GM19193 (cell line): ENCODE results near the gene EPN1.

Experiments used
- POLR2A ChIP-seq: IDR thresholded peaks from 4 replicates; pipeline ENCODE4 v1.6.1; 2011; ENCODE audit not compliant: insufficient read depth, insufficient read length; ENCODE audit errors: extremely low read depth

EPN1 gene

GRCh38 chr19:55697069-55697440 lies 22.0 kb downstream of the EPN1 start:
- no peak for TF ChIP-seq POLR2A

DNA sequence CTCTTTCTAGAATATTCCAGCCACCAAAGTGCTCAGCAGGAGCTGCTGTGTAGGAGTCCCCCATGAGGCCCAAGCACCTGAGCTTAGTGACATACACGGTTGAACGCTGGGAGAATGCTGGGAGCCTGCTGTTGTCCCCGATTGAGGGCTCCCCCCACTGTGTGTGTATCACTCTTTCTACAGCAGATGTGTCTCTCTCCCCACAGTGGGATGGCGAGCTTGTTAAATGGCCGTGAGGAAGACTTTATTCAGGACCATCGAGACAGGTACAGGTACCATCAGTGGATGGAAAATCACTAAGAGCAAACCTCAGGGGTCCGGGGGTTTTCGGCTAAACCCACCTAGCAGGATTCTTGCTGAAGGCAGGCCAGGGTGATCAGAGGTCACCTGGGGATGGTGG lies 22.7 kb downstream of the EPN1 start:
- TF ChIP-seq POLR2A, result no peak

DNA sequence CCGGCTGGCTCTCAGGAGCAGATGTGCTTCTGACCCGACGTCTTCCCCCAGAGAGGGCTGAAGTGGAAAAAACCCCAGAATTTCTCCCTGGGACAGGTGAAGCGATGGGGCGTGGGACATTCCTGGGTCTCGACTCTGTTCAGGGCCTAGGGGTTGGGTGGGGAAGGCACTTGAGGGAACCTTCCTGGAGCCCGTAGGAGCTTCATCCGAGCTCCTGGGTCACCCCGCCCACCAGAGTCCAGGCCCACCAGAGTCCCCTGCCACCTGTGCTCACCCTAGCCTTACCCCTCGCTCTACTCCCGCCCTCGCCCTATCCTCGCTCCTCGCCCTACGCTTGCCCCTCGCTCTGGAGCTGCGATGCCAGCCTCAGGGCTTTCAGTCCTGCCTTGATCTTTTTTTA lies 23.2 kb downstream of the EPN1 start:
- TF ChIP-seq POLR2A, result no peak

GRCh38 chr19:55699221-55699620 lies 24.2 kb downstream of the EPN1 start:
- no peak for TF ChIP-seq POLR2A

- no peak for TF ChIP-seq POLR2A
These were observed 25.8 kb downstream of the EPN1 start for GRCh38 chr19:55700813-55701212.

DNA sequence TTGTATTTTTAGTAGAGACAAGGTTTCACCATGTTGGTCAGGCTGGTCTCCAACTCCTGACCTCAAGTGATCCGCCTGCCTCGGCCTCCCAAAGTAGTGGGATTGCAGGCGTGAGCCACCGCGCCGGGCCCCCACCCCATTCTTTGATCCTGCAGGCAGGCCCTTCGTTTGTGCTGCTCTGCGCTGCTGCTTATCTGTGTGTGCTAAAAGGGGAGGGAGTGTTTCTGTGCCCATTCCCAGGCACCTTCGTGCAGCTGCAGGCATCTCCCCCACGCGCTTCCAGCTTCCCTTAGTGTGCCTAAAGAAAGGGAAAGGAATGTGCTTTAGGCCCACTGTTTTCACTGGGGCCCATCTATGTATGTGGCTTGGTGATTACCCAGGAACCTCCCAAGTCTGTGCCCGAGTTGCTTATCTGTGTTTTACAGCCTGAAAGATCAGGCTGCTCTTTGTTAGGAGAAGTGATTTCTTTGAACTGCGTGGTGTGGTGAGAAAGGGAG lies 27.2 kb downstream of the EPN1 start:
- no peak for TF ChIP-seq POLR2A

DNA sequence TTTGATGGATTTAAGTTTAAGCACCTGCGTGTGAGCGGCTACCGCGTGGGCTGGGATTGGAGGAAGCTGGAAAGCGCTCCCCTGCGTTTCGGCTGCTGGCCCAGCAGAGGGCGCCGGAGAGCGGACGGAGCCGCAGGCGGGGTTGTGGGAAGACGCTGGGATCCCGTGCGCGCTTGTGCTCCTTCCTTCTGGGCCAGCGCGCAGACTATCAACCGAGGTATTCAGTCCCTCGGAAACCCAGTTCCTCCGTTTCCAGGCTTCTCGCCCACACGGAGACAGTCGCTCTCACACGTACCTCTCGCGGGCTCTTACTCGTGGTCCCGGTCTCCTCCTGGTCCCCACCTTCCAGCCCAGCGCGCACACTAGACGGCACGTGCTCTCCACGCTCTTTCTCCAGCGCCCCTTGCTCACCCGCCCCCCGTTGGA lies 28.8 kb downstream of the EPN1 start:
- no peak for TF ChIP-seq POLR2A

- TF ChIP-seq POLR2A, result no peak
These were observed 29.6 kb downstream of the EPN1 start for GRCh38 chr19:55704494-55705245.

GRCh38 chr19:55705972-55706371 lies 30.9 kb downstream of the EPN1 start:
- TF ChIP-seq POLR2A, result no peak

- no peak for TF ChIP-seq POLR2A
These were observed 36.7 kb downstream of the EPN1 start for GRCh38 chr19:55711719-55712118.

GRCh38 chr19:55712804-55713631 lies 38.0 kb downstream of the EPN1 start:
- TF ChIP-seq POLR2A, result no peak

DNA sequence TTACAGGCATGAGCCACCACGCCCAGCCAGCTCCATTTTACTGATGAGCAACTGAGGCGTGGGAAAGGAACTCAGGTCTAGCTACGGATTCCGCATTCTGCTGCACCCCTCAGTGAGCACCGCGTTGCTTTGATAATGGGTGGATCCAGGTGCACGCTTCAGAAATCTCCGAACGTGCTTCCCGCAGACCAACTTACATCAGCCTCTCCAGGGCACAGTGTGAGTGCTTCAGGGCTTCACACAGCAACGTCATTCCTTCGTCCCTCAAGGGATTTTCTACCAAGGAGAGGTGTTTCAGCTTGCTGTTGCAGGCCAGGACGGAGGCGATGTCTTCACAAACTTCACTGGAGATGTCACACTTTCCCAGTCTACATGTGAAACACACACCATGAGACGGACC lies 41.5 kb downstream of the EPN1 start:
- TF ChIP-seq POLR2A, result no peak

- TF ChIP-seq POLR2A, result no peak
These were observed 42.2 kb downstream of the EPN1 start for GRCh38 chr19:55717251-55717650.

DNA sequence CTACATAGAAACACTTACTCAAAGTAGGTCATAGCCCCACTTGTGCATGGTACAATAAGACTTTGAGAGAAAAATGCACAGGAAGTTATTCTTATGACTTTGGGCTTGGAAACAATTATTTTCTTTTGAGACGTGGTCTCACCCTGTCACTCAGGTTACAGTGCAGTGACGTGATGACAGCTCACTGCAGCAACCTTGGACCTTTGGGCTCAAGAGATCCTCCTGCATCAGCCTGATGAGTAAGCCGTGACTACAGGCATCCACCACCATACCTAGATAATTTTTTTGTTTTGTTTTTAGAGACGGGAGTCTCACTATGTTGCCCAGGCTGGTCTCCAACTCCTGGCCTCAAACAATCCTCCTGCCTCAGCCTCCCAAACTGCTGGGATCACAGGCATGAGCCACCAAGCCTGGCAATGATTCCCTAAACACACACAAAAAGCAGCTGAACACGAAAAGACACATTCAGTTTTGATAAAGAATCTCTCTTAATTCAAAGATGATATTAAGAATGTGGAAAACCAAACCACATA lies 45.3 kb downstream of the EPN1 start:
- no peak for TF ChIP-seq POLR2A

DNA sequence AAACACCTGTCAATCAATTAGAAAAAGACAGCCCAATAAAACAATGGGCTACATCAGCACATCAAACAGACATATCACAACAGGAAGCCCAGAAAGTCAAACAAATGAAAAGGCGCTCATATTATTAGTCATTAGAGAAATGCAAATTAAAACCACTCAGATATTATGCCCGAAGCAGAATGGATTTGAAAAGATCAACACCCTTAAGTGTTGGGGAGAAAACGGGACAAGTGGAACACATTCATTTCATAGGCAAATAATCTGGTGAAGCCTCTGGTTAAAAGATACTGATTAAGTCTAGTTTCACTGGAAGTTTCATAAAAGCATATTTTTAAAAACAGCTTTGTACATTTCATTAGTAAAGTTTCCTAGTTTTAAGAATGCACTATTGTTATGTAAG lies 45.8 kb downstream of the EPN1 start:
- TF ChIP-seq POLR2A, result no peak

- no peak for TF ChIP-seq POLR2A
These were observed 48.5 kb downstream of the EPN1 start for GRCh38 chr19:55723491-55723890.
